OCI-LY3 (cell line): ENCODE results near the gene SGK2.

Source experiments
- EZH2phosphoT487 ChIP-seq: fragments of 200-600 bp; shearing (Covaris generic); IDR thresholded peaks from 2 replicates; pipeline ENCODE4 v1.6.1; 2018; ENCODE audit warnings: antibody characterized with exemption, mixed run types, low read depth
- TF ChIP-seq, protein P1 (sequence below): fragments of 200-600, 300-600 bp; sonication (generic); IDR thresholded peaks from 2 replicates; pipeline ENCODE4 v1.5.1; 2014; ENCODE audit warnings: antibody characterized with exemption, low read length, low read depth

DNA sequence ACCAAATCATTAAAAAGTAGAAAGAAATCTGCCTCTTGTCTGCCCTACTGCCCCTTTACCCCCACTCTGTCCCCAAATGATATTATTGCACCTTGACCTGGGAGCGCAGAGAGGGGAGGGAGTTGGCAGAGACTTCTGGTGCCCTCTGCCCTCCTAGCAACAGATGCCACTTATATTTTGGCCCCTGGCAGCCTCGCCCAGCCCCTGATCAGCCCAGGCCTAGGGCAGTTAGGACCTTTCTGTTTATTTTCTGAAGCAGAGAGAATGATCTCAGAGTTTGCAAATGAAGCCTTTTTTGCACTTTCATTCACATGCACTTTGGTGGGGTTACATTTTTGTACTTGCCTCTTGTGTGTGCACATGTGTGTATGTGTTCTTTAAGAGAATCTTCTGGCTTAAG, 8.4 kb upstream of the SGK2 start:
- TF ChIP-seq, protein P1, sequence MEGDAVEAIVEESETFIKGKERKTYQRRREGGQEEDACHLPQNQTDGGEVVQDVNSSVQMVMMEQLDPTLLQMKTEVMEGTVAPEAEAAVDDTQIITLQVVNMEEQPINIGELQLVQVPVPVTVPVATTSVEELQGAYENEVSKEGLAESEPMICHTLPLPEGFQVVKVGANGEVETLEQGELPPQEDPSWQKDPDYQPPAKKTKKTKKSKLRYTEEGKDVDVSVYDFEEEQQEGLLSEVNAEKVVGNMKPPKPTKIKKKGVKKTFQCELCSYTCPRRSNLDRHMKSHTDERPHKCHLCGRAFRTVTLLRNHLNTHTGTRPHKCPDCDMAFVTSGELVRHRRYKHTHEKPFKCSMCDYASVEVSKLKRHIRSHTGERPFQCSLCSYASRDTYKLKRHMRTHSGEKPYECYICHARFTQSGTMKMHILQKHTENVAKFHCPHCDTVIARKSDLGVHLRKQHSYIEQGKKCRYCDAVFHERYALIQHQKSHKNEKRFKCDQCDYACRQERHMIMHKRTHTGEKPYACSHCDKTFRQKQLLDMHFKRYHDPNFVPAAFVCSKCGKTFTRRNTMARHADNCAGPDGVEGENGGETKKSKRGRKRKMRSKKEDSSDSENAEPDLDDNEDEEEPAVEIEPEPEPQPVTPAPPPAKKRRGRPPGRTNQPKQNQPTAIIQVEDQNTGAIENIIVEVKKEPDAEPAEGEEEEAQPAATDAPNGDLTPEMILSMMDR = no peak
- TF ChIP-seq EZH2phosphoT487 = no peak
